HG03064 (cell line): ENCODE results near the gene HAT1.

Source experiments
- ATAC-seq: cut with Tn5 transposase; IDR thresholded peaks from one replicate; pipeline ENCODE4 v1.9.1; 2021; ENCODE audit warnings: low read depth; ENCODE audit not compliant: unreplicated experiment

Gene HAT1

DNA sequence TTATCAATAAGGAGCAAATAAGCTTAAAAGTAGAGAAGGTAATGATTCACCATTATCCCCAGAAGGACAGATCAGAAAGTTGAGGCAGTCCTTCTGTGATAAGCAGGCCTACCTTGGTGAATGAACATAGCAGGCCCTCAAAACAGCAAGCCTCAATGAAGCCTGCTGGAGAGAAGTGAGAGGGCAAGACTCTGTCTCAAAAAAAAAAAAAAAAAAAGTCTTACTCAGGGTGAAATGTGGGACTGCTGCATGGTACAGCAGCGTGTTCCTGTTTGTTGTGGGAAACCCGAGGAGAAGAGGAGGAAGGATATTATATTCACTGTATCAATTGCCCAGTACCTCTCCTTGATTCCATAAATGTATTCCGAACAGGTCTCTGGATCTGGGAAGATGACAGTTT is 8.7 kb upstream of the HAT1 start:
- ATAC-seq, result no peak

DNA sequence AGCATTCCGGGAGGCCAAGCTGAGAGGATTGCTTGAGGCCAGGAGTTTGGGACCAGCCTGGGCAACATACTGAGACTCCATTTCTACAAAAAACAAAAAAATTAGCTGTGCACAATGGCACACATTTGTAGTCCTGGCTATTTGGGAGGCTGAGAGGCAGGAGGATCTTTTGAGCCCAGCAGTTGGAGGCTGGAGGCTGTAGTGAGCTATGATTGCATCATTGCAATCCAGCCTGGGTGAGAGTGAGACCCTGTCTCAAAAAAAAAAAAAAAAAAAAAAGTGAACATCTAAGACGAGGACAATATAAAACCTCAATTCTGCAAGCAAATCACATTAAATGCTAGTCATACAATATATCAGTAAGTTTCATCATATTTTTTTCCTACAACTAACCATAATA is 2.8 kb upstream of the HAT1 start:
- ATAC-seq, result no peak

DNA sequence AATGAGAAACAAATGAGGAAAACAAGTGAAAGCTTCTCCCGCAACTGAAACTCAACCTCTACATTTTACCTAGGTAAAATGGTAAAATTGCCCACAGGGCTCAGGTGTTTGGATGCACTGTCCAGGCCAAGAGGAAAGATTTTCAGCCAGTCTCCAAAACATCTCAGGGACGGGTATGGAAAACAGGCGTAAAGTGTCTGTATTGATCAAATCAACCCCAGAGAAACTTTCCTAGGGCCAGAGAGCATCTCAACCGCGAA is 361 bp upstream of the HAT1 start:
- ATAC-seq, result no peak

DNA sequence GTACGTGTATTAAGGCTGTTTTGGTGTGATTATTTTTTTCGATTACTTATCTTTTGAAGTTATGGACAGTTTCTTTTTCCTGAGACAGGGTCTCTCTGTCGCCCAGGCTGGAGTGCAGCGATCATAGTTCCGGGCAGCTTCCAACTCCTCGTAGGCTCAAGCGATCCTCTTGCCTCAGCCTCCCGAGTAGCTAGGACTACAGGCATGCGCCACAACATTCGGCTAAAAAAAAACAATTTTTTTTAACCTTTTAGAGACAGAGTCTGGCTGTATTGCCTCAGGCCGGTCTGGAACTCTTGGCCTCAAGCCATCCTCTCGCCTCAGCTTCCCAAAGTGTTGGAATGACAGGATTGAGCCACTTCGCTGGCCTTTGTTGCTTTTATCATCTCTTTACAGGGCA is 945 bp downstream of the HAT1 start:
- no peak for ATAC-seq

DNA sequence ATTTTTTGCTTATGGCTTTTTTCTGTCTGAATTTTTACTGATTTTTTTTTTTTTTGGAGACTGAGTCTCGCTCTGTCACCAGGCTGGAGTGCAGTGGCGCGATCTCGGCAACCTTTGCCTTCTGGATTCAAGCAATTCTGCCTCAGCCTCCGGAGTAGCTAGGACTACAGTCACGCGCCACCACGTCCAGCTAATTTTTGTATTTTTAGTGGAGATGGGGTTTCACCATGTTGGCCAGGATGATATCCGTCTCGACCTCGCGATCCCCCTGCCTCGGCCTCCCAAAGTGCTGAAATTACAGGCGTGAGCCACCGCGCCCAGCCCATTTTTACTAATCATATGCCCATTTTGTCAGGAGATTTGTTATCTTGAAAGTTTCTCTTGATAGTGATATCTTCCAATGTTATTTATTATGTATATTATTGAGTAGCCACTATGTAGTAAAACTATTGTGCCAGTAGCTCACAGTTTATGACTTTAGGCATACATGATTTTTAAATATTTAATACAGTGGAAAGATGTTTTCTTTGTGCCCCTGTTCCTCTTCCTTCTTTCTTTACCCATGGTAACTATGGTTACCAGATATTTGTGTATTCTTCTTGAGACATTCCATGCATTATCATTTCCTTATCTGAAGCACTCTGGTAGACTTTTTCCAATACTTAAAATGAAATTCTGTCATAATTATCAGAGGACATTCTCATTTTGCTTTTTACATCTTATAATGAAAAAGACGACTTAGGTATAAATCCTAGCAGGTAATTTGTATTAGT is 2.1 kb downstream of the HAT1 start:
- ATAC-seq, result no peak

DNA sequence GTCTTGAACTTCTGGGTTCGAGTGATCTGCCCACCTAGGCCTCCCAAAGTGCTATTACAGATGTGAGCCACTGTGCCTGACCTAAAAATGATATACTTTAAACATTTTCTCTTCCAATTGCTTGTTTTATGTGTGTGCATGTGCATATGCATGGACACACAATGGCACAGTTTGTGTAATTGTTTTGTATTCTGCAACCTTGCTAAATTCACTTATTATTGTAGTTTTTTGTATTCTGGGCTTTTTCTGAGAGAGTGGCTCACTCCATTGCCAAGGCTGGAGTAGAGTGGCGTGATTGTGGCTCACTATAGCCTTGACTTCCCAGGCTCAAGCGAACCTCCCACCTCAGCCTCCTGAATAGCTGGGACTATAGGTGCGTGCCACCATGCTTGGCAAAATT is 8.1 kb downstream of the HAT1 start:
- ATAC-seq, result no peak

DNA sequence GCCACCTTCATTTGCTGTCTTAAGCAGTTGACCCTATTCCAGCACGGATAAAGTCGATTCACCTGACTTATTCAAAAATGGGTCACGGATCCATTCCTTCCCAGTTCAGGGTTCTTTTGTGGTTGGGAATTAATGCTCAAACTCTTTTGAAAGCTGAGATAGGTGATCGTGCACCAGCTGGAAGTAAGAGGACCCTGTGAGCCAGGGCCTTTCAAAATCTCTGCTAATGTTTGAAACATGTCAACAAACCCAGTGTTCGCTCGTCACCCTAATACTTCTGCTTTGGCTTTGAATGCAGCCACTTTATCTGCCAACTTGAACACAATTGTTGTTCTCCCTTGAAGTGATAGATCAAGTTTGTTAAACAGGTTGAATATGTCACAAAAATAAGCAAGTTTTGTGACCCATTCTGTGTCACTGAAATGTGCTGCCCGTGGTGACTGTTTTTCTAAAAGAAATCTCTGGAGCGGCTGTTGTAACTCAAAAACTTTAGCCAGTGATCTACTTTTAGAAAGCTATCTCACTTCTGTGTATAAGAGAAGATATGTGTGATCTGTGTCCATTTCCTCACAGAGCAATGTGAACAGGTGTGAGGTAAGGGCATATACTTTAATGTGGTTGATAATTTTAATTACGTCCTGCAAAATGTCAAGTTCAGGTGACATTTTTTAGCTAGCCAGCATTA is 16.9 kb downstream of the HAT1 start:
- no peak for ATAC-seq

DNA sequence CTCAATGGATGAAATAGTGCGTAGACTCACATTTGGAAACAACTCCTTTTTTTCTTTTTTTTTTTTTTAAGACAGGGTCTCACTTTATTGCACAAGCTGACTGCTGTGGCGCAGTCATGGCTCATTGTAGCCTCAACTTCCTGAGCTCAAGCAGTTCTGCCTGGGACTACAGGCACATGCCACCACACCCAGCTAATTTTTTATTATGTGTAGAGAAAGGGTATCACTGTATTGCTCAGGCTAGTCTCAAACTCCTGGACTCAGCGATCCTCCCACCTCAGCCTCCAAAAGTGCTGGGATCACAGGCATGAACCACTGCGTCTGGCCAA is 17.4 kb downstream of the HAT1 start:
- ATAC-seq, result no peak

DNA sequence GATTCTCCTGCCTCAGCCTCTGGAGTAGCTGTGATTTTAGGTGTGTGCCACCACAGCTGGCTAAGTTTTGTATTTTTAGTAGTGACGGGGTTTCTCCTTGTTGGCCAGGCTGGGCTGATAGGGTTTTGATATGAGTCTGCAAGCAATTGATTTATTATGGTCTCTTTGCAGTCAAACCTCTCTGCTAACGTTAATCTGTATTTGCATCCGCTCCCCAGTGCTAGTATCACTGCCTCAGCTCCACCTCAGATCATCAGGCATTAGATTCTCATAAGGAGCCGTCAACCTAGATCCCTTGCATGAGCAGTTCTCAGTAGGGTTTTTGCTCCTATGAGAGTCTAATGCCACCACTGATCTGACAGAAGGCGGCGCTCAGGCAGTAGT is 19.0 kb downstream of the HAT1 start:
- ATAC-seq, result no peak

DNA sequence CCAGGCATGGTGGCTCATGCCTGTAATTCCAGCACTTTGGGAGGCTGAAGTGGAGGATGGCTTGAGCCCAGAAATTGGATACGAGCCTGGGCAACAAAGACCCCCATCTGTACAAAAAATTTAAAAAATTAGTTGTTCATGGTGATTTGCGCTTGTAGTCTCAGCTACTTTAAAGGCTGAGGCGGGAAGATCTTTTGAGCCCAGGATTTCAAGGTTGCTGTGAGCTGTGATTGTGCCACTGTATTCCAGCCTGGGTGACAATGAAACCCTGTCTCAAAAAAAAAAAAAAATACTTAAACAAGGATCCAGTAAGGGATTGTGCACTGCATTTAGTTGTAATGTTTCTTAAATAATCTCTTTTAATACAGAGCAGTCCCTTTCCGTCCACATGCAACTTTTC is 21.6 kb downstream of the HAT1 start:
- no peak for ATAC-seq

DNA sequence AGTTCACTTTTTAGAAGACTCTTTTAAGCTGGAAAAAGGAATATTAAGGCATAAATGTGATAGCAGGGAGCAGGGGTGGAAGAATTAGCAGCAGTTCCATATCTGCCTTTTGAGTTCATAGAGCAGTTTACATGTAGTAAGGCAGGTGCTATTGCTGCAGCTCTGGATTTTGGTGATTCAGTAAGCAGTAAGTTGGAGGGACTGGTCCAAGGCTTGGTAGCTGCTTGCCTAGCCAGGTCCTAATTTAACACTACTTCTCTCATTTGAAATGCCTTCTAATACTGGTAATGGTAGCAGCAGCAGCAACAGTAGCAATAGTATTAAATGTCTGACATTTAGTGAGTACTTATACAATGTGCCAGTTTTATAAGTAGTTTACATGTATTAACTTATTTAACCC is 30.0 kb downstream of the HAT1 start:
- no peak for ATAC-seq

DNA sequence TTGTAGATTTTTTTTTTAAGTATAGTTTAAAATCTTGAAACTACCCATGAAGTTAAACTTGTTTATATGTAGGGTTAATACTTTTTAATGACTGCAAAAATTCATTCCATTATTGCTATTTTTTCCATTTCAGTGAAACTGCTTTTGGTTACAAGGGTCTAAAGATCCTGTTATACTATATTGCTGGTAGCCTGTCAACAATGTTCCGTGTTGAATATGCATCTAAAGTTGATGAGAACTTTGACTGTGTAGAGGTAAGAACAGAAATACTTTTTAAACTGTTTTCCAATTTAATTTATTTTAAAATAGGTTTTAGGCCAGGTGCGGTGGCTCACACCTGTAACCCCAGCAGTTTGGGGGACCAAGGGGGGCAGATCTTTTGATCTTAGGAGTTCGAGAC is 30.5 kb downstream of the HAT1 start:
- ATAC-seq, result no peak

DNA sequence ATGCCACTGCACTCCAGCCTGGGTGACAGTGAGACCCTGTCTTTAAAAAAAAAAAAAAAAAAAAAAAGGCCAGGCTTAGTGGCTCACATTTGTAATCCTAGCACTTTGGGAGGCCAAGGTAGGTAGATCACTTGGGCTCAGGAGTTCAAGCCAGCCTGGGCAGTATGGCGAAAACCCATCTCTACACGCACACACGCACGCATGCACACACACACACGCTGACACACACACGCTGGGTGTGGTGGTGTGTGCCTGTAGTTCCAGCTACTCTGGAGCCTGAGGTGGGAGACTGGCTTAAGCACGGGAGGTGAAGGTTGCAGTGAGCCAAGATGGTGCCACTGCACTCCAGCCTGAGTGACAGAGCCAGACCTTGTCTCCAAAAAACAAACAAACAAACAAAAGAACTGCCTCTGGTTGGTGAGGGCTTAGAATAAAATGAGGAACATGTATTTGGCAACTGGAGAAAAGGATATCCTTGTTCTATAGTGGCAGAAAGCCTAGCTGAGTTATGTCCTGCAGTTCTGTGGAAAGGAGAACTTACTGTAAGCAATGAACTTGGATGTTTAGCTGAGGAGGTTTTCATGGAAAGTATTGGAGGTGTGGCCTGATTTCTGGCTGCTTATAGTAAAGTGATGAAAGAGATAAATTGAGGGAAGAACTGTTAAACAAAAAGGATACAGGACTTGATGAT is 34.0 kb downstream of the HAT1 start:
- ATAC-seq, result no peak

DNA sequence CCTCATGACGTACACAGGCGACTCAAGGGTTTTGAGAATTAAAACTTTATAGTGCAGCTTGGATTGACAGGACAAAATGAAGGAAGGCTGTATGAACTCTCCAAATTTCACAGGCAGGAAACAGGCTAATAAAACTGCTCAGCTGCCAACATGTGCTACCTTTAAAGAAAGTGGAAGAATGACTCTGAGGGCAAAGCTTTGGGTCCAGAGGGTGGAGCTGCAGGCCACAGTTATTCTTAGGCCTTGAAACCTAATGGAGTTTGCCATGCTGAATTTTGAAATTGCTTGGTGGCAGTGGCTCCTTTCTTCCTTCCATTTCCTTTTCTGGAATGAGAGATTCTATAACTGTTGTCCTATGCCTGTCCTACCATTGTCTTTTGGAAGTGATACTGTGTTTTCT is 34.8 kb downstream of the HAT1 start:
- ATAC-seq, result no peak

DNA sequence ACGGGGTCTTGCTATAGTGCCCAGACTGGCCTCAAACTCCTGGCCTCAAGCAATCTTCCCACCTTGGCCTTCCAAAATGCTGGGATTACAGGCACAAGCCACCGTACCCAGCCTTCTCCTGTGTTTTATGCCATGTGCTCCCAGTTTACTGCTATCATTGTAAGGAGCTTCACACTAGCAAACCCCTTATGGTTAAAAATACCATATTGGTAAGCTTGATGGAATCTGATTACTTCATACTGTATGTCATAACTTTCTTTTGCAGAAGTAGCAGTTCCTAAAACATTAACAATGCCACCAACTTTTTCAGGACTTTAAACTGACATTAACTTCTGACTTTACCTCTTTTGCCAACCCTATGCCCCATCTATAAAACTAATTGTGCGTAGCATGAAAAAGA is 36.2 kb downstream of the HAT1 start:
- ATAC-seq, result no peak

DNA sequence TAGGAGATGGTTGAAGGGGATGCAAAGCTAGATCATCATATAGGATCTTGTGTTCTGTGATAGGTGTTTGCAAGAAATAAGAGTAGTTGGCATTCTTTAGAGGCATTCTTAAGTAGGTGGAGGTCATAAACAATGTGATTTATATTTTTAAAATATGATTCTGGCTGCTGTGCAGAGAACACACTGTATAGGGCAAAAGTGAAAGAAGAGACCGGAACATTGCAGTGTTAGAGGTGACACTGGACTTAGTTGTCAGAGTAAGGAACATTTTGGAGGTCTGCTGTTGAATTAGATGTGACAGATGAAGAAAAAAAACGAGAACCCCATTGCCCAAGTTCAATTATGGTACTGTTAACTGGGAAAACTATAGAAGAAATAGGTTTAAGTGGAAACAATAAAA is 37.7 kb downstream of the HAT1 start:
- no peak for ATAC-seq

DNA sequence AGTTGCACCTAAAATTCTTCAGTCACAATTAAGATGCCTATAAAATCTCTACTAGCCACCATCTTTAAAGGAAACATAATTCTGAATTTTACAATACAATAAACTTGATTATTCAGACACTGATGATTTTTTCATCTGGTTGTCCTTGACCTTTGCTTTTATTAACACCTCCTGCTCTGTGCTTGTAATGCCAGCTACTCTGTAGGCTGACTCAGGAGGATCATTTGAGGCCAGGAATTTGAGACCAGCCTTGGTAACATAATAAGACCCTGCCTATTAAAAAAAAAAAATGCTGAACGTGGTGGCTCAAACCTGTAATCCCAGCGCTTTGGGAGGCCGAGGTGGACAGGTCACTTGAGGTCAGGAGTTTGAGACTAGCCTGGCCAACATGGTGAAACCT is 38.3 kb downstream of the HAT1 start:
- ATAC-seq, result no peak

DNA sequence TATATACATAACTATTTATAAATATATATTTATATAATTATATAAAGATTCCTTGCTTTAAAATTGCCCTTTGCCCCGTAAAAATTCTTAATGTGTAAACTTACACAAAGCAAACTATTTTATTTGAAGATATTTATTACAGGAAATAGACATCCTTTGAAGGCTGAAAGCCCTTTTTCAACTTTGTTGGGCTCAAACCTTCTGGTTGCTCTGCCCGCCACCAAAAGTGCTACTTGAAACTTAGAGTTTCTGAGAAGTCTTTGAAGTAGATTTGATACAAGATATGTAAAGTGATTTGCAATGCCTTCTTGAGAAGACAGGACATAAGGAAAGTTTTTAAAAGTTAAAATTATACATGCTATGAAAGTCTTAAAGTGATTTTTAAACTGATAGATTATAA is 40.9 kb downstream of the HAT1 start:
- ATAC-seq, result no peak

DNA sequence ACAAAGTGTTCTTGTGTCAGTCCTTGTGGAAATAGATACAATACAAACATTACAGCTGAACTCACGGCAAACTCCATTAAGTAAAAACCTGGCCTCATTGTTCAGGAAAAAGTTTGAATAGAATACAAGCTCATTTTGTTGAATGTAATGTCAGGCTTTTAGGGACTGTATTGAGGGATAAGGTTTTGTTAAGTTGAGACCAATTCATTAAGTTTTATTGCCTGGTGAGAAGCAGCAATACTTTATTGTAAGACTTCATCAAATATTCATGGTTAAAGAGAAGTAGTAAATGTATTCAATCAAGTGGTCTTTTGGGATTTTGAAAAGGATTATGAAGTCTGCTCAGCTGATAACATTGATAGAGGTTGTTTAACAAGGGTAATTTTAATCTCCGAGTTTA is 42.0 kb downstream of the HAT1 start:
- ATAC-seq, result no peak

DNA sequence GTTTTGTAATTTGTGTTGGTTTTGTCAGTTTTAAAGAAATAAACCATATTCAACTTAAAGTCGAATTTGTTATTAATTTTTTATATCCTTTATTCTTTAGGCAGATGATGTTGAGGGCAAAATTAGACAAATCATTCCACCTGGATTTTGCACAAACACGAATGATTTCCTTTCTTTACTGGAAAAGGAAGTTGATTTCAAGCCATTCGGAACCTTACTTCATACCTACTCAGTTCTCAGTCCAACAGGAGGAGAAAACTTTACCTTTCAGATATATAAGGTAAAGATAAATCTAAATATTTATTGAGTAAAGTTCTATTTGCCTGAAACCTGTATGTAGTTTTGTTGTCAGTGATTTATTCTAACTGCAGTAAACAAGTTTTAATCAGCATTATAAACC is 43.0 kb downstream of the HAT1 start:
- no peak for ATAC-seq

DNA sequence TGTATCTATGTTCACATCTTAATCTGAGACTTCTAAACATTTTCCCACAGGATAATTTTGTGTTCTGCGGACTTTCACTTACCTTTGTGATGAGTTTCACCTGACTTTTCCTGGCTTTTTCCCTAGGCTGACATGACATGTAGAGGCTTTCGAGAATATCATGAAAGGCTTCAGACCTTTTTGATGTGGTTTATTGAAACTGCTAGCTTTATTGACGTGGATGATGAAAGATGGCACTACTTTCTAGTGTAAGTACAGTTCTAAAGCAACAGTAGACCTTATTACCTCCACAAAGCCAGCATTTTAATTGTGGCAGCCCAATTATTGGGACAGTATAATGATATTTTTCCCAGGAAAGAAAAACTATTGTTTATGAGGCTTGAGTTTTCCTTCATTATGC is 43.4 kb downstream of the HAT1 start:
- no peak for ATAC-seq

DNA sequence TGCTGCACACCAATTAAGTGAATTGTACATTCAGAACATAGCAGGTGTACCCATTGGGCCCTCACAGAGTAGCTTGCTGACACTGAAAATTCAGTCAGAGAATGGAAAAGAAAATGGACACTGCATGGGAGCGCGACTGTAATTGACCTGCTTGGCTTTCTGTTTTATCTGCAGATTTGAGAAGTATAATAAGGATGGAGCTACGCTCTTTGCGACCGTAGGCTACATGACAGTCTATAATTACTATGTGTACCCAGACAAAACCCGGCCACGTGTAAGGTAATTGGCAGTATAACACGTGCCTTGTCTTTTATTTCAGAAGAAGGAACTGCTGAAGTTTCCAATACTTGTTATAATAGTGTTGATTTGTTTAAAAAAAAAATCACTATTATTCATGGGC is 44.0 kb downstream of the HAT1 start:
- no peak for ATAC-seq
